Measurements from ENCODE around the gene SPRR1A.

- TF ChIP-seq, protein P1, sequence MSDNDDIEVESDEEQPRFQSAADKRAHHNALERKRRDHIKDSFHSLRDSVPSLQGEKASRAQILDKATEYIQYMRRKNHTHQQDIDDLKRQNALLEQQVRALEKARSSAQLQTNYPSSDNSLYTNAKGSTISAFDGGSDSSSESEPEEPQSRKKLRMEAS (IDR thresholded peaks at IDR 0.05), result no peak
- no peak for TF ChIP-seq POLR2AphosphoS5 (IDR thresholded peaks at IDR 0.05; ENCODE audit: low read depth, low read length)
- TF ChIP-seq EZH2 (conservative IDR thresholded peaks at IDR 0.05; ENCODE audit: low read depth, low read length), result no peak
- TF ChIP-seq, protein P2, sequence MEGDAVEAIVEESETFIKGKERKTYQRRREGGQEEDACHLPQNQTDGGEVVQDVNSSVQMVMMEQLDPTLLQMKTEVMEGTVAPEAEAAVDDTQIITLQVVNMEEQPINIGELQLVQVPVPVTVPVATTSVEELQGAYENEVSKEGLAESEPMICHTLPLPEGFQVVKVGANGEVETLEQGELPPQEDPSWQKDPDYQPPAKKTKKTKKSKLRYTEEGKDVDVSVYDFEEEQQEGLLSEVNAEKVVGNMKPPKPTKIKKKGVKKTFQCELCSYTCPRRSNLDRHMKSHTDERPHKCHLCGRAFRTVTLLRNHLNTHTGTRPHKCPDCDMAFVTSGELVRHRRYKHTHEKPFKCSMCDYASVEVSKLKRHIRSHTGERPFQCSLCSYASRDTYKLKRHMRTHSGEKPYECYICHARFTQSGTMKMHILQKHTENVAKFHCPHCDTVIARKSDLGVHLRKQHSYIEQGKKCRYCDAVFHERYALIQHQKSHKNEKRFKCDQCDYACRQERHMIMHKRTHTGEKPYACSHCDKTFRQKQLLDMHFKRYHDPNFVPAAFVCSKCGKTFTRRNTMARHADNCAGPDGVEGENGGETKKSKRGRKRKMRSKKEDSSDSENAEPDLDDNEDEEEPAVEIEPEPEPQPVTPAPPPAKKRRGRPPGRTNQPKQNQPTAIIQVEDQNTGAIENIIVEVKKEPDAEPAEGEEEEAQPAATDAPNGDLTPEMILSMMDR (CRISPR knock-in tag; IDR thresholded peaks at IDR 0.05), result no peak
- no peak for TF ChIP-seq ZFP36L2 (CRISPR knock-in tag; IDR thresholded peaks at IDR 0.05)
- no peak for TF ChIP-seq ZNF274 (CRISPR knock-in tag; IDR thresholded peaks at IDR 0.05)
- no peak for TF ChIP-seq FIP1L1 (IDR thresholded peaks at IDR 0.05; ENCODE audit: borderline replicate concordance, insufficient read depth, low read depth, low read length)
- no peak for TF ChIP-seq SNAPC2 (CRISPR knock-in tag; IDR thresholded peaks at IDR 0.05)
- TF ChIP-seq ZNF746 (CRISPR knock-in tag; IDR thresholded peaks at IDR 0.05), result no peak
- no peak for TF ChIP-seq PCBP1 (IDR thresholded peaks at IDR 0.05; ENCODE audit: borderline replicate concordance, low read depth, low read length)
- no peak for TF ChIP-seq POLR2A (IDR thresholded peaks at IDR 0.05; ENCODE audit: insufficient read depth in 1 of 2, low read depth in 2 of 2, low read length in 2 of 2)
These were observed 37.1 kb upstream of the SPRR1A start, which contains the start of gene SPRR5 for GRCh38 chr1:152946651-152947256.

Data from HepG2 (cell line).